OCI-LY7 (cell line): ENCODE measurements around the gene AZGP1. TPM values are rescaled to one million over a fixed set of nuclear protein-coding genes. Genes with fewer than 3 reads are reported as not detected.
"Not testable (repeated sequence)": the region's sequence is repeated elsewhere in the genome, so short reads cannot be mapped to it uniquely, and the experiment has no call there.

ENCODE experiments used
- BruUV-seq: library from RNA; stranded (reverse); fragments of 400-500 nt; replicated peaks from 2 replicates; lab custom pipeline; 2021; lab: Mats Ljungman, UMichigan
- CTCF ChIA-PET: fragments of 300-600 bp; sonication (Branson Sonifier 250); formaldehyde crosslinking; loops from one replicate; lab custom pipeline; 2022; ENCODE audit warnings: antibody characterized with exemption; ENCODE audit not compliant: unreplicated experiment; lab: Charles Lee
- POLR2A ChIA-PET: fragments of 300-600 bp; sonication (Branson Sonifier 250); formaldehyde crosslinking; loops from one replicate; lab custom pipeline; 2022; ENCODE audit warnings: antibody characterized with exemption; lab: Charles Lee
- DNase-seq: peaks from one replicate; pipeline ENCODE4 v3.0.0-alpha.2; 2015; ENCODE audit warnings: low spot score
- H2AFZ ChIP-seq: fragments of 200-600 bp; sonication (generic), shearing (Covaris generic); 2 replicates; pipeline ENCODE4 v1.6.1; 2014; ENCODE audit warnings: mild to moderate bottlenecking, antibody characterized with exemption, low read length, moderate library complexity
- H3K27ac ChIP-seq: fragments of 200-600 bp; sonication (generic); 2 replicates; pipeline ENCODE4 v1.5.1; 2014; ENCODE audit warnings: mixed run types, low read depth, mild to moderate bottlenecking, moderate library complexity, low read length, inconsistent platforms; ENCODE audit not compliant: poor library complexity, severe bottlenecking
- H3K36me3 ChIP-seq: fragments of 200-600 bp; sonication (generic); 2 replicates; pipeline ENCODE4 v1.6.1; 2014; ENCODE audit warnings: mild to moderate bottlenecking, antibody characterized with exemption, low read length, moderate library complexity, mixed read lengths; ENCODE audit not compliant: insufficient read depth
- H3K4me1 ChIP-seq: fragments of 200-600 bp; sonication (generic); 2 replicates; pipeline ENCODE4 v1.5.1; 2014; ENCODE audit warnings: mild to moderate bottlenecking, low read length; ENCODE audit not compliant: insufficient read depth, poor library complexity, severe bottlenecking
- H3K4me2 ChIP-seq: fragments of 200-600 bp; sonication (generic); 2 replicates; pipeline ENCODE4 v1.6.1; 2014; ENCODE audit warnings: mild to moderate bottlenecking, low read length
- H3K4me3 ChIP-seq: fragments of 200-600 bp; sonication (generic); 2 replicates; pipeline ENCODE4 v1.5.1; 2014; ENCODE audit warnings: mild to moderate bottlenecking, low read depth, low read length; ENCODE audit not compliant: poor library complexity, severe bottlenecking
- H3K79me2 ChIP-seq: fragments of 200-600 bp; sonication (generic); 2 replicates; pipeline ENCODE4 v1.6.1; 2016; ENCODE audit warnings: low read depth, mild to moderate bottlenecking, low read length, moderate library complexity, mixed read lengths; ENCODE audit not compliant: insufficient read depth
- H3K9me2 ChIP-seq: fragments of 200-600 bp; sonication (generic); 2 replicates; pipeline ENCODE4 v1.6.1; 2016; ENCODE audit warnings: mild to moderate bottlenecking, low read length, mixed read lengths; ENCODE audit not compliant: insufficient read depth
- H3K9me3 ChIP-seq: fragments of 200-600 bp; sonication (generic); 2 replicates; pipeline ENCODE4 v1.6.1; 2014; ENCODE audit warnings: mild to moderate bottlenecking, mixed run types, low read length, mixed read lengths
- H4K20me1 ChIP-seq: fragments of 200-600 bp; sonication (generic); 2 replicates; pipeline ENCODE4 v1.6.1; 2014; ENCODE audit warnings: mild to moderate bottlenecking, antibody characterized with exemption, low read length, moderate library complexity, mixed read lengths; ENCODE audit not compliant: insufficient read depth
- CTCF ChIP-seq: fragments of 200-600 bp; sonication (generic); conservative IDR thresholded peaks from 2 replicates; pipeline ENCODE4 v1.5.1; 2014; ENCODE audit warnings: mild to moderate bottlenecking, antibody characterized with exemption, low read length, moderate library complexity, mixed read lengths
- EZH2phosphoT487 ChIP-seq: fragments of 200-600 bp; sonication (generic); IDR thresholded peaks from 2 replicates; pipeline ENCODE4 v1.6.1; 2018; ENCODE audit warnings: low read depth, borderline replicate concordance, mild to moderate bottlenecking, mixed run types, antibody characterized with exemption, low read length, moderate library complexity, mixed read lengths
- intact Hi-C: fragments of 100-400 bp; cut with micrococcal nuclease; formaldehyde crosslinking; loops from one replicate; pipeline ENCODE4 v1.10.0; 2022; ENCODE audit not compliant: unreplicated experiment
- total RNA-seq, 2 experiments: library from RNA; depleted of rRNA in 1 of 2; stranded (reverse); fragments of >200 nt in 1 of 2; shearing (Covaris generic) in 1 of 2; gene quantifications; 2 replicates each; pipeline ENCODE4 v1.2.3, GENCODE V29; 2014 to 2022

The AZGP1 gene
- total RNA-seq, 2 experiments from 2014 or later: 0.60 to 0.89 TPM

GRCh38 chr7:99953649-99954048 is 22.2 kb downstream of the AZGP1 start:
- intact Hi-C loops: no loop called here
- no TSS peak for BruUV-seq
- ChIA-PET POLR2A (no interaction called here), CTCF (no interaction called here)
- H3K27ac ChIP-seq: no peak overlapping the region
- no peaks in the 10 kb centered on the region for H3K9me2 ChIP-seq
- no peak overlapping the region for H2AFZ ChIP-seq
- no peaks in the 10 kb centered on the region for H3K4me1 ChIP-seq
- no peaks in the 10 kb centered on the region for H4K20me1 ChIP-seq
- no peaks in the 10 kb centered on the region for H3K9me3 ChIP-seq
- no peaks in the 10 kb centered on the region for H3K79me2 ChIP-seq
- H3K4me2 ChIP-seq: no peak overlapping the region
- H3K4me3 ChIP-seq: no peak overlapping the region
- H3K36me3 ChIP-seq: no peaks in the 10 kb centered on the region
- TF ChIP-seq CTCF (no peak), EZH2phosphoT487 (no peak)
- DNase-seq: no peak

- H3K36me3 ChIP-seq, H3K9me2 ChIP-seq, intact Hi-C loops, H2AFZ ChIP-seq, H3K27ac ChIP-seq, H3K4me1 ChIP-seq, BruUV-seq, H3K4me2 ChIP-seq, H3K4me3 ChIP-seq, H4K20me1 ChIP-seq, CTCF ChIA-PET, DNase-seq, H3K9me3 ChIP-seq, H3K79me2 ChIP-seq: not testable (repeated sequence)
- POLR2A ChIA-PET: interaction anchor here (0.6 kb wide), 1 partner anchor 320 kb away, joined by 3 read pairs; no protein-coding TSS in a partner anchor
Observed at GRCh38 chr7:99952649-99953048, 23.2 kb downstream of the AZGP1 start.

- H3K9me2 ChIP-seq, H4K20me1 ChIP-seq, H3K27ac ChIP-seq, POLR2A ChIA-PET, H3K4me2 ChIP-seq, H3K36me3 ChIP-seq, H3K9me3 ChIP-seq, H3K4me1 ChIP-seq, H3K79me2 ChIP-seq, H3K4me3 ChIP-seq, CTCF ChIA-PET, BruUV-seq, intact Hi-C loops, H2AFZ ChIP-seq, DNase-seq: not testable (repeated sequence)
Observed at GRCh38 chr7:99950819-99951218, 25.0 kb downstream of the AZGP1 start.
